SK-N-SH (cell line): ENCODE data around the gene SPRED2.

Source experiments
- CHD2 ChIP-seq: fragments of 150-350 bp; IDR thresholded peaks from 2 replicates; pipeline ENCODE4 v1.6.1; 2018; ENCODE audit warnings: low read length; ENCODE audit not compliant: partially characterized antibody
- CTCF ChIP-seq: fragments of 200-600 bp; sonication (generic); IDR thresholded peaks from 2 replicates; pipeline ENCODE4 v1.6.1; 2017; ENCODE audit warnings: antibody characterized with exemption, mild to moderate bottlenecking, moderate library complexity
- FOXM1 ChIP-seq: IDR thresholded peaks from 2 replicates; pipeline ENCODE4 v1.4.0; 2012; ENCODE audit warnings: low read depth, mild to moderate bottlenecking
- JUND ChIP-seq: IDR thresholded peaks from 2 replicates; pipeline ENCODE4 v1.4.0; 2012
- MAX ChIP-seq: IDR thresholded peaks from 2 replicates; pipeline ENCODE4 v1.4.0; 2012; ENCODE audit warnings: low read depth
- MXI1 ChIP-seq: IDR thresholded peaks from 2 replicates; pipeline ENCODE4 v1.6.1; 2012; ENCODE audit warnings: mild to moderate bottlenecking, low read depth, low read length, improper control_type of control experiment
- POLR2AphosphoS5 ChIP-seq: IDR thresholded peaks from 2 replicates; pipeline ENCODE4 v1.6.1; 2012; ENCODE audit warnings: low read depth, low read length
- RAD21 ChIP-seq: IDR thresholded peaks from 2 replicates; pipeline ENCODE4 v1.6.1; 2012; ENCODE audit warnings: mild to moderate bottlenecking, low read length
- RFX5 ChIP-seq: IDR thresholded peaks from 2 replicates; pipeline ENCODE4 v1.6.1; 2012; ENCODE audit warnings: mild to moderate bottlenecking, improper control_type of control experiment, low read length
- TF ChIP-seq, protein P1 (sequence below): IDR thresholded peaks from 2 replicates; pipeline ENCODE4 v1.6.1; 2012; ENCODE audit warnings: mild to moderate bottlenecking, low read depth, low read length, moderate library complexity

GRCh38 chr2:65388596-65389390 is 43.6 kb downstream of the SPRED2 start:
- TF ChIP-seq JUND (no peak), CTCF (no peak), MAX (no peak), POLR2AphosphoS5 (no peak), RFX5 (no peak), FOXM1 (no peak), MXI1 (no peak), RAD21 (no peak; the same call in 1 of the 2 replicates), CHD2 (no peak)
- TF ChIP-seq, protein P1, sequence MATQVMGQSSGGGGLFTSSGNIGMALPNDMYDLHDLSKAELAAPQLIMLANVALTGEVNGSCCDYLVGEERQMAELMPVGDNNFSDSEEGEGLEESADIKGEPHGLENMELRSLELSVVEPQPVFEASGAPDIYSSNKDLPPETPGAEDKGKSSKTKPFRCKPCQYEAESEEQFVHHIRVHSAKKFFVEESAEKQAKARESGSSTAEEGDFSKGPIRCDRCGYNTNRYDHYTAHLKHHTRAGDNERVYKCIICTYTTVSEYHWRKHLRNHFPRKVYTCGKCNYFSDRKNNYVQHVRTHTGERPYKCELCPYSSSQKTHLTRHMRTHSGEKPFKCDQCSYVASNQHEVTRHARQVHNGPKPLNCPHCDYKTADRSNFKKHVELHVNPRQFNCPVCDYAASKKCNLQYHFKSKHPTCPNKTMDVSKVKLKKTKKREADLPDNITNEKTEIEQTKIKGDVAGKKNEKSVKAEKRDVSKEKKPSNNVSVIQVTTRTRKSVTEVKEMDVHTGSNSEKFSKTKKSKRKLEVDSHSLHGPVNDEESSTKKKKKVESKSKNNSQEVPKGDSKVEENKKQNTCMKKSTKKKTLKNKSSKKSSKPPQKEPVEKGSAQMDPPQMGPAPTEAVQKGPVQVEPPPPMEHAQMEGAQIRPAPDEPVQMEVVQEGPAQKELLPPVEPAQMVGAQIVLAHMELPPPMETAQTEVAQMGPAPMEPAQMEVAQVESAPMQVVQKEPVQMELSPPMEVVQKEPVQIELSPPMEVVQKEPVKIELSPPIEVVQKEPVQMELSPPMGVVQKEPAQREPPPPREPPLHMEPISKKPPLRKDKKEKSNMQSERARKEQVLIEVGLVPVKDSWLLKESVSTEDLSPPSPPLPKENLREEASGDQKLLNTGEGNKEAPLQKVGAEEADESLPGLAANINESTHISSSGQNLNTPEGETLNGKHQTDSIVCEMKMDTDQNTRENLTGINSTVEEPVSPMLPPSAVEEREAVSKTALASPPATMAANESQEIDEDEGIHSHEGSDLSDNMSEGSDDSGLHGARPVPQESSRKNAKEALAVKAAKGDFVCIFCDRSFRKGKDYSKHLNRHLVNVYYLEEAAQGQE = no peak
